GM23338 (cell line): ENCODE measurements around the gene MAPK4.

Experiments used
- CREB1 ChIP-seq: fragments of 250-450 bp; sonication (Bioruptor Pico); IDR thresholded peaks from 2 replicates; pipeline ENCODE4 v1.5.0; 2020; ENCODE audit warnings: low read depth, mild to moderate bottlenecking, moderate library complexity
- CTCF ChIP-seq, 2 experiments: fragments of 200-600 bp in 1 of 2; sonication (generic) in 1 of 2; conservative IDR thresholded peaks; 2 replicates each; pipeline versions ENCODE4 v1.5.1 to v1.6.1; 2016 to 2017; ENCODE audit warnings: antibody characterized with exemption in 2 of 2, low read depth in 2 of 2, mild to moderate bottlenecking in 2 of 2, moderate library complexity in 1 of 2
- ETS1 ChIP-seq: IDR thresholded peaks from 2 replicates; pipeline ENCODE4 v1.6.1; 2016; ENCODE audit warnings: antibody characterized with exemption
- EZH2 ChIP-seq: fragments of 200-600 bp; sonication (generic); IDR thresholded peaks from one replicate; pipeline ENCODE4 v1.8.0; 2017; ENCODE audit warnings: antibody characterized with exemption, mild to moderate bottlenecking, low read depth; ENCODE audit not compliant: unreplicated experiment
- EZH2phosphoT487 ChIP-seq: fragments of 200-600 bp; sonication (generic); IDR thresholded peaks from one replicate; pipeline ENCODE4 v1.8.1; 2018; ENCODE audit warnings: antibody characterized with exemption; ENCODE audit not compliant: unreplicated experiment
- JUNB ChIP-seq: IDR thresholded peaks from one replicate; pipeline ENCODE4 v1.6.1; 2016; ENCODE audit warnings: antibody characterized with exemption; ENCODE audit not compliant: unreplicated experiment
- POLR2AphosphoS5 ChIP-seq: IDR thresholded peaks from 2 replicates; pipeline ENCODE4 v1.6.1; 2016; ENCODE audit warnings: antibody characterized with exemption, low read depth
- REST ChIP-seq: IDR thresholded peaks from one replicate; pipeline ENCODE4 v1.6.1; 2018; ENCODE audit warnings: antibody characterized with exemption; ENCODE audit not compliant: unreplicated experiment
- STAT1 ChIP-seq: IDR thresholded peaks from one replicate; pipeline ENCODE4 v1.6.1; 2016; ENCODE audit warnings: antibody characterized with exemption; ENCODE audit not compliant: unreplicated experiment

- TF ChIP-seq CTCF (conservative IDR thresholded peaks at IDR 0.05; ENCODE audit: low read depth in 2 of 2) (no peak), EZH2 (no peak), CREB1 (CRISPR knock-in tag) (no peak), ETS1 (no peak), REST (no peak), POLR2AphosphoS5 (no peak), EZH2phosphoT487 (no peak), STAT1 (no peak), JUNB (no peak)
Observed at GRCh38 chr18:50721006-50721405, 161.1 kb downstream of the MAPK4 start.
